Inflammatory macrophage (primary cell): ENCODE measurements around the gene FRY.
"Not testable (repeated sequence)": the region's sequence is repeated elsewhere in the genome, so short reads cannot be mapped to it uniquely, and the experiment has no call there.

Experiments used
- DNase-seq, 2 donors: peaks; one replicate each; pipeline ENCODE4 v3.0.0-alpha.2; 2020 to 2022

Gene FRY

DNA sequence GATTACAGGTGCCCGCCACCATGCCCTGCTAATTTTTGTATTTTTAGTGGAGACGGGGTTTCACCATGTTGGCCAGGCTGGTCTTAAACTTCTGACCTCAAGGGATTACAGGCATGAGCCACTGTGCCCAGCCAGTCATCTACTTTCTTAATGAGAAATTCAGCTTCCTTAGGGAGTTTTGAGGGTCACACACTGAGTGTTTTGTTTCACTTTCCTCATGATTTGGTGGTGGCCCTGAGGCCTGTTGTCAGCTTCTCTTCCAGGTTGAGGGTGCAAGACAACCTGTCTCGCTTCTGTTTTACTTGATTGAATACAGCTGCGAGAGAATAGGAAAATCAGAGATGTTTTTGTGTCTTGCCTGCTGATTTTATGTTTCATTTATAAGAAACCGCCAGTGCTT, 9.9 kb downstream of the FRY start:
- DNase-seq, result no peak

DNA sequence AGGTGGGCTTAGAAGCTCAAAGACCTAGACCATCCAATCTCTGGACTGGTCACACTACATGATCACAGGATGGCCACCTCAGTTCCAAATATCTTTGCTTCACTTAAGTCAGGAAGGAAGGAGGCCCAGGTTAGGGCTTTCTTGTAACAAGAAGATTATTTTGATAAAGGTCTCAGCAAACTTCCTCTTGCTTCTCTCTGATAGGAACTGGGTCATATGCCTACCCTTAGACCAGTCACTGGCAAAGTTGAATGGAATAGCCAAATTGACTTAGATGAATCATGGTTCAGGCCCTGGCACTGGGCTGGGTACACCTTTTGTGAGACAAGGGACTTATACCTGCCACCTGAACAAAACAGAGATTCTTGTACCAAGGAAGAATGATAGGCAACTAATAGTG, 11.0 kb downstream of the FRY start:
- DNase-seq, result no peak

DNA sequence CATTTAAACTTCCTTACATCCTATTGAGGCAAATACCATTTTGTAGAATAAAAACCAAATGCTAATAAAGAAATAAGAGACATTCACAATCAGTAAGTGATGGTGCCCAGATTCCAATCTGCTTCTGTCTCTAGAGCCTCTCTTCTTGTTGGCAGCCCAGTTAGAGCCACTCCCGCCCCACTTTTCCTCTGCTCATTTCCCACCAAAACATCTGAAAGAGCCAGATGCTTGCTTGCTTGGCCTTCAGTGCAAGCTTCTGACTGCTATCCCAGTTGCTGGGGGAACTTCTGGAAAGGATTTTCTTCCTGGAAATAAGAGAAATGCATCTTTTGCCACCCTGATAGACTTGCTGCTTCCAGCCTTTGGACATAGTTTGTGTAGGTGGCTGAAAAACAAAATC, 12.9 kb downstream of the FRY start:
- no peak for DNase-seq

DNA sequence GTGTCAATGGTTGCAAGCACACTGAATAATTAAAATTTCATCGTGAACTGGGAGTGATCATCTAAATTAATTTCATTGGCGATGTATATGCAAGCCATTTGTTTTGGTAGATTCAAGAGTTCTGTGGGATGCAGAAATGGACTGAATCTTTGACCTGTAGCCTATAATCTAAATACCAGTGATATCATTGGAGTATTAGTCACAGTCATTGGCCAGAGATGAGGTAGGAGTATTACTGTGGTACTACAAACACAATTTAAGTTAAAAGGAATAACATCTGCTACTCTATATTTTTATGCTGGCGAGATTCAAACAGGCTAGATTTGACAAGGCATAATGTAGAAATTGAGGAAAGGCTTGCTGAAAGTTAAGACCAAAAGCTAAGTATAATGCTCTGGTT, 14.0 kb downstream of the FRY start:
- no peak for DNase-seq

GRCh38 chr13:32045982-32046785, 14.6 kb downstream of the FRY start:
- DNase-seq, result peak; percentile 75 to 81

GRCh38 chr13:32047088-32047487, 15.5 kb downstream of the FRY start:
- no peak for DNase-seq

DNA sequence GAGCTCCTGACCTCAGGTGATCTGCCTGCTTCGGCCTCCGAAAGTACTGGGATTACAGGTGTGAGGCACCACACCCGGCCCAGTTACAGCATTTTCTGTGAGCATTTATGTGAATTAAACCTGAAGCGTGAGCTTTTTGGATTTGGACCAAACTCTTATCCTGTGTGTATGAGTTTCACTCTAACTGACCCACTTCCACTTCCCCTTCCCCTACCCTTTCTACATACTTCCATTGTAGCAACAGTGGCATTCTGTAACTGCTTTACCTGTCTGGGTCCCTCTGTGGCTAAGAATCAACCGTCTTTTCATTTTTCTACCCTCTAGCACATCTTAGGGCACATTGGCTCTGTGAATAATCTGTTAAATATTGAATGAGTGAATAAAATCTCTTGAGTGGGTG, 16.2 kb downstream of the FRY start:
- DNase-seq, result peak; percentile 14 to 49

GRCh38 chr13:32048816-32049215, 17.2 kb downstream of the FRY start:
- peak in 1 of 2 donors; percentile 2 for DNase-seq

DNA sequence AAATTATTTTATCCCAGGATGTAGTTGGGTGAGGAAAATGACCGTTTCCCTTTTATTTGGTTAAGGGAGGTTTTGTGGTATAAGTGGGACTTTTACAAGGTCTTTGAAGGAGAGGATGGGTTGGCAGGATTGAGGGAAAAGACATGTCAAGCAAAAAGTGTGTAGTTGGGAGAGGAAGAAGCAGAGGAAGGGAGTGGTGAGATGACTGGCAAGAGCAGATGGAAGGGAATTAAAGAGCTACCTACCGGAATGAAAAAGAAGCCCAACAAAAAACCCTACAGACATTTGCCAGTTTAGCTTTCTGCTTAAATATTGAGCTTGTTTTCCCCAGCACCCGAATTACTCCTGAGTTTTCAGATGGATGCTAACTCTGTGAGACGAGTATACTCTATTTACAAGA, 19.6 kb downstream of the FRY start:
- no peak for DNase-seq

- DNase-seq, result no peak
These were observed 24.7 kb downstream of the FRY start for GRCh38 chr13:32056316-32056715.

GRCh38 chr13:32057325-32057724, 25.8 kb downstream of the FRY start:
- not testable (repeated sequence) for DNase-seq

GRCh38 chr13:32059511-32059984, 28.0 kb downstream of the FRY start:
- no peak for DNase-seq

- DNase-seq, result no peak
These were observed 28.9 kb downstream of the FRY start for GRCh38 chr13:32060401-32060878.

- DNase-seq, result no peak
These were observed 32.2 kb downstream of the FRY start for GRCh38 chr13:32063619-32064233.

DNA sequence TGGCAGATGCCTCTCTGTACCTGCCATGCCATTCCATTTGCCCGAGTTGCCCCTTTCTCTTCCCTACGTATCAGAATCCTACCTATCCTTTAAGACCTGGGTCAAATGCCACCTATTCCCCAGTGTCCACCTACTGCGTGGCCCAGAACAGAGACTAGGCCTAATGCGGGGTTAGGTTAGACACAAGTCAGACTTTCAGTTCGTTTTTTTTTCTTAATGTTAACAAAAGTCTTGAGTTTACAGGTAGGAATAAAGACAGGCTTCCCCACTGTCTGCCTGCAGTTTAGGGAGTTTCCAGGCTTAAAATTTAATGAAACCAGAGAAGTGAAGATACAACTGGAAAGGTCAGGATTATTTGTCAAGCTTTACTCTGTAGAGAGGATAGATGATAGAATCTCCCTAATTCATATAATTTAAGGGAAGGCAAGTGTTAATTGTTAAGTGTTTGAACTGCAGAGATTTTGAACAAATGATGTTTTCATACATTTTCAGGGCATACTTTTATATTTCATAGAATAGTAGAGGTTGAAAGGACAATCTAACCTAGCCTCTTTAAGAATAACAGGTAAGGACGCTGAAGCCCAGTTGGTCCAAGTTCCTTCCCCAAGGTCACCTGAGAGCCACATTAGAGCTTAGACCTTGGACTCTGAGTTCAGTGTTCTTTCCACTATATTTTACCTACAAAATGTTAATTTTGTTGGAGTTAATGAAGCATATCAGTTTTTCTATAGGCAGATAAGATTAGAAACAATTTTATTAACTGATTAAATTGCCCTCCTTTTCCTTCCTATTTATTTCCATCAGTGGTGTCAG, 35.8 kb downstream of the FRY start:
- DNase-seq, result no peak

- DNase-seq, result no peak
These were observed 36.7 kb downstream of the FRY start for GRCh38 chr13:32068255-32068654.

DNA sequence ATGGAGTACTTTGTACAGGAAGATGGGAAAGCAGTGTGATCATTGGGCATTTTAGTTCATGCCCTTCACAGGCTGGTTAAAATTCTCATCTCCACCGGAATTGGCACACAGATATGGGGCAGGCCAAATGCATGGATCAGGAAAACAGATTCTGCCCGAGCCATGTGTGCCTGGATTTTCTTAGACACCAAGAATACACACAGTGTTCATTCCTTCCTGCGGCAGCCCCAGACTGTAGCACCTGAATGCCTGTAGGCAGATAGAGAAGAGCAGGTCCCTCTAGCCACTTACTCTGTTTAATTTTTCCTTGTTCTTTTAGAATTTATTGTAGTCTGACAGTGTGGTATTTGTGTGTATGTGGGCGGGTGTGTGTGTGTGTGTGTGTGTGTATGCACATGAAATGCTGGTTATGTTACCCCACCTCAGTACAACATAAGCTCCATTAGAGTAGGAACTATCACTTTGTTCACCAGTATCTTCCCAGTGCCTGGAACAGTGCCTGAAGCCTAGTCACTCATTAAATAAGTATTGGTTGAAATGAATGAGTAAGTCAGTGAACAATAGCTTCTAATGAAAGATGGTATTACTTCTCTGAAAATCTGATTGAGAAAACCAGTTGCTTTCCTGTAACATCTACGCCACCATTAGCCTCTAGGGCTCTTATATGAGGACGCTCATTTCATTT, 41.7 kb downstream of the FRY start:
- DNase-seq, result no peak

DNA sequence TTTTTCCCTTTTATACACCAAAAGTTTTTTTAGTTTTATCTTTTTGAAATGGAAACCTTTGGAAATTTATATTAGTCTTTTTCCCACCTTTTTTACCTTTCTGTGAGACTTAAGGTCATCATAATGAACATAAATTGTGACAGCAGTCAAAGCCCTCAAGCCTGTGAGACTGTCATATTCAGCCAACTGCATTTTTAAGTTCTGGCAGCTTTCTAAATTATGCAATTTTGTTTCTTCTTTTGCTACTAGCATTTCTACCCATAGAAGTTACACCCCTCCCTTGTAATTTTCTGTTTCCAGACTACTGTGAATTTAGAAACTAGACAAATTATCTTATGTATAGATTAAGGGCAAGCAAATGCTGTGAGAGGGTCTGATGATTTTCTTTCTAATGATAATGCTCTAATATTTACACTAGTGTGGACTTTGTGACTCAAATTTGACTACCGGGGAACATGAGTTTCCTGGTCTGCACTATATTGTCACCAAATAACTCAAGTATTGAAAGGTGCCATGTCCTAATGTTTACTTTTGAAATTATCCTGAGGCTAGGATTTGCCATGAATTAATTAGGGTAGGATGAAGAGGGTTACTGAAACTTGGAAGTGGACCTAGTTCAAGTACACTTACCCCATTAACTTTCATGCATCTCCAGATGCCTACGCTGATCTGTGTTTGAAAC, 43.7 kb downstream of the FRY start:
- DNase-seq, result peak in 1 of 2 donors; percentile 14

DNA sequence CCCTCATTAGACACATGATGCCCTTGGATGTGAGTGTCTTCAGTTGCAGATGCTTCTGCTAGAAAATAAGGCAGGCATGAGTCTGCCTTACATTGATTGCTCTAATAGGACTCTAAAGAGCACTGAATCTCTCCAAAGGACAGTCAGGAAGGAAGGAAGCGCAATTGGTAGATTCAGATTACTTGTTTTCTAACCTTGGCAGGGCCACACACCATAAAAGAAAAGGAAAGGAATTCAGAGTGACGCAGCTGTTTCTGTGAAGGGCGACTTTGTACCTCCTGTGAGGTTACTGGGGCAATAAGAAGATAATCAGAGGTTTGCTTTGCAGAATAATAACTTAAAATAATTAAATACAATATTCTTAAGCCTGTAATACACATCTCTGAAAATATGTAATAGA, 48.0 kb downstream of the FRY start:
- no peak for DNase-seq

DNA sequence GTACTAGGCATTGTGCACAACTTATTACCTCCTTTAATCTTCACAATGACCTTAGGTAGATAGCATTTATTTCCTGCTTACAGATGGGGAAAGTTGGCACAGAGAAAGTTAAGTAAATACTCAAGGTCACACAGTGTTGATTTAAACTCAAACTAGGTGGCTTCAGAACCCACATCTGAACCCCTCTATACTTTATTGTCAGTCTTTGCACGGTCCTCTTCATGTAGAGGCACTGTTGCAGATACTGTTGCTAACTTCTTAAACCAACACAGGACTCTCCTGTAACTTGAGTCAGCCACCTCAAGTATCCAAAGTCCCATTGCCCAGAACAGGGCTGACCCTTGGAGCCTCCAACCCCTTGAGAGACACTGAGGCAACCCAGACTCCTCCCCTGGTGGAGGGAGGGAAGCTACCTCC, 48.8 kb downstream of the FRY start:
- no peak for DNase-seq

GRCh38 chr13:32081591-32081990, 50.0 kb downstream of the FRY start:
- no peak for DNase-seq

DNA sequence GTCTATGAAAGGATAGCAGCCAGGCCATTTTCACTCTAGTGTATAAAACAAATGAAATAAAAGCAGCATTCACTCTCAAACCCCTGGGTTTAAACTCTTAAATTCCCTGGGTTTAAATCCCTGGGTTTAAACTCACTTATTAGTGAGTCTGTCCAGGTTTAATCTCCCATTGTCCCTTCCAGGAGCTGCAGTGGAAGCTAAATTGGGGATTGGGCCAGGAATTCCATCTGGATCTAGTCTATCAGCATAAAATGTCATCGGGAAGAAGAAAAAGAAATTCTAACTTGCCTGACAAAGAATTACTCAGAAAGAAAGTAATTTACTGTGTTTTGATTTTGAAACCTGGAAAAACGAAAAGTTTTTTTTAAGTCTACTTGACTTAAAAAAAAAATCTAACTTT, 54.8 kb downstream of the FRY start:
- no peak for DNase-seq
